ENCODE measurements around the gene EPHA8.

Gene EPHA8

DNA sequence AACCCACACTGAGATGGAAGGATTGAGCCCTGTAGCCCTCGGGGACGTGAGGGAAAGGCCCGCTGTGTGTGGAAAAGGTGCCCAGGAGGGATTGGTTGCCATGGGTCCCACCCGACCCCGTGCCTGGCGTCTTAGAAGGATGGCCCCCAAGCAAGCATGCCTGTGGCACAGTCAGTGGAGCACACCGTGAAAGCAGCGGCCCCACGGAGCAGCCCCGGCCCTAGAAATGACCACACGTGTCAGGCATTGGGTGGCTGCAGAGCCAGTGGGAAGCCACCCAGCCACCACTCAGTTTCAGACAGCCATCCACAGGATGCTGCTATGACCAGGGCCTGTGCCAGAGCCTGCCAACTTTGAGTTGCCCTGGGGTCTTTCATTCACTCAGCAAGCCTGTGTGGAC, 13.3 kb upstream of the EPHA8 start:
- TF ChIP-seq, protein P1, sequence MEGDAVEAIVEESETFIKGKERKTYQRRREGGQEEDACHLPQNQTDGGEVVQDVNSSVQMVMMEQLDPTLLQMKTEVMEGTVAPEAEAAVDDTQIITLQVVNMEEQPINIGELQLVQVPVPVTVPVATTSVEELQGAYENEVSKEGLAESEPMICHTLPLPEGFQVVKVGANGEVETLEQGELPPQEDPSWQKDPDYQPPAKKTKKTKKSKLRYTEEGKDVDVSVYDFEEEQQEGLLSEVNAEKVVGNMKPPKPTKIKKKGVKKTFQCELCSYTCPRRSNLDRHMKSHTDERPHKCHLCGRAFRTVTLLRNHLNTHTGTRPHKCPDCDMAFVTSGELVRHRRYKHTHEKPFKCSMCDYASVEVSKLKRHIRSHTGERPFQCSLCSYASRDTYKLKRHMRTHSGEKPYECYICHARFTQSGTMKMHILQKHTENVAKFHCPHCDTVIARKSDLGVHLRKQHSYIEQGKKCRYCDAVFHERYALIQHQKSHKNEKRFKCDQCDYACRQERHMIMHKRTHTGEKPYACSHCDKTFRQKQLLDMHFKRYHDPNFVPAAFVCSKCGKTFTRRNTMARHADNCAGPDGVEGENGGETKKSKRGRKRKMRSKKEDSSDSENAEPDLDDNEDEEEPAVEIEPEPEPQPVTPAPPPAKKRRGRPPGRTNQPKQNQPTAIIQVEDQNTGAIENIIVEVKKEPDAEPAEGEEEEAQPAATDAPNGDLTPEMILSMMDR (IDR thresholded peaks at IDR 0.05; ENCODE audit: low read depth, low read length) = no peak
- in situ Hi-C loops (cut with HindIII; ENCODE audit: low sequenced_read_pairs) = no loop called here
- no peak for DNase-seq (ENCODE audit: low read depth, low spot score)

DNA sequence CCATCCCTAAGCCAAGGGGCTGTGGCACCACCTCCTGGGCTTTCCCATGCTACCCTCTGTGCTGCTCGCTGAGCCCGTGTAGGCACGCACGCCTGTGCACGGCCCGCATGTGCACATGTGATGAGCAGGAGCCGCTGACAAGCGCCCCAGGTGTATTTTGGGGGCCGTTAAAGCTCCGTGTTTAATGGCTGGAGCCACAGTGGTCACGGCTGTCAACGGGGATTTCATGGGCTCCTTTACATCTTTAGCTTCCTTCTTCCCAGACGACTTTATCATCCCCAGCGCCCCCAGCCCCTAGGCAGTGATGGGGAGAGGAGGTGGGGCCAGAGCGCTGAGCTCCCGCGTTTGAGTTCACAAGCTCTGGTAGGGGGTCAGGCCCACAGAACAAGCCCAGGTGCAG, 11.7 kb upstream of the EPHA8 start:
- in situ Hi-C loops (cut with HindIII; ENCODE audit: low sequenced_read_pairs) = no loop called here
- TF ChIP-seq, protein P1 (IDR thresholded peaks at IDR 0.05; ENCODE audit: low read depth, low read length) = no peak
- no peak for DNase-seq (ENCODE audit: low read depth, low spot score)

More for the DNA sequence above, 13.3 kb upstream of the EPHA8 start:
- no peak overlapping the region for H3K4me3 ChIP-seq (ENCODE audit: low read depth, low read length)

DNA sequence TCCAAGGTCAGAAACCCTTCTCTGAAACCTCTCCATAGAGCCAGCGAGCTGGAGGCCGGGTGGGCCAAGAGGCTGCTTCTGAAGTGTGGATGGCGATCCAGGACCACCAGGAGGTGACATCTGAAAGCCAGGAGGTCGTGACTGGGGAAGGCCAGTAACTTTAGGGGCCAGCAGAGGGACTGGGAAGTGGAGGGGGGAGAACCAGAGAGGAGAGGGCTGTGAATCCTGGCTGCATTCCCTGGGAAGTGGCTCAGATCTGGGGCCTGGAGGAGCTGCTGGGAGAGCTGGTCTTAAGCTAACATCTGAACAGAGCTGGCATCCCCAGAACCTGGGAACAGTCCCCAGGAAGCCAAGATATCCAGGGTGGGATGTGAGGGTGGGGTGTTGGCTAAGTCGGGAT, 11.3 kb upstream of the EPHA8 start:
- TF ChIP-seq, protein P1 (IDR thresholded peaks at IDR 0.05; ENCODE audit: low read depth, low read length) = no peak
- no peak overlapping the region for H3K4me3 ChIP-seq (ENCODE audit: low read depth, low read length)
- DNase-seq (ENCODE audit: low read depth, low spot score) = no peak
- in situ Hi-C loops (cut with HindIII; ENCODE audit: low sequenced_read_pairs) = no loop called here

More for the DNA sequence above, 11.7 kb upstream of the EPHA8 start:
- H3K4me3 ChIP-seq (ENCODE audit: low read depth, low read length) = no peak overlapping the region

DNA sequence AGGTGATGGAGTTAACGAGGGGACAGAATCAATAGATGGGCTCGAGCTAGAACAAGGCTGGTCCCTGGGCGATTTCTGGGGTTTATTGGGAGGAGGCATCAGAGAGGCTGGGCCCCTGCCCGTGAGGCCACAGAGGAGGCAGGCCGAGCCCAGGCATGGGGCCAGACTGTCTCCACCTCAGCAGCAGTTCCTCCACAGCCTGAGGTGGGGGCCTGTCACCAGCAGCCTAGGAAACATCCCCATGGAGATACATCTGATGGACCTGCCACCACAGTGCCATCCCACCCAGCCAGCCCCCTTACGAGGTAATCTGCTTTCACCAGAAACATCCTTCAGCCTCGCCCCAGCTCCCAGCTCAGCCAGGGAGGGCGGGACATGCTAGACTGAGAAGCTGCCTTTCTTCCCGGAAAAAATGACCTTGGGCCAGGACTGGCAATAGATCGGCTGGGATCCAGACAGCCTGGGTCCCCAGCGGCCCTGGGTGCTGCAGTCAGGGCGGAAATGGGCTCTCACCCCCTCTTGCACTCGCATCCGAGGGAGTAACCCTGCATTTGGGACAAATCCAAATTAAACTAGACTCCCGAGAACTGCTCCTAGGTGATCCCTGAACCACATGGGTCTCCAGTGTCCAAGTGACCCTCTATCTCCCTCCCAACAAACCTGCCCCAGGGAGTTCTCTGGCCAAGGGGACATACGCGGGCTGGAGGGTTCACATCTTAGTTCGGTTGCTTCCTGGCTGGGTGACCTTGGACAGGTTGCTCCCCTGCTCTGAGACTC, 10.0 kb upstream of the EPHA8 start:
- no peak for DNase-seq (ENCODE audit: low read depth, low spot score)
- in situ Hi-C loops (cut with HindIII; ENCODE audit: low sequenced_read_pairs) = no loop called here
- no peak overlapping the region for H3K4me3 ChIP-seq (ENCODE audit: low read depth, low read length)
- TF ChIP-seq, protein P1 (IDR thresholded peaks at IDR 0.05; ENCODE audit: low read depth, low read length) = no peak

DNA sequence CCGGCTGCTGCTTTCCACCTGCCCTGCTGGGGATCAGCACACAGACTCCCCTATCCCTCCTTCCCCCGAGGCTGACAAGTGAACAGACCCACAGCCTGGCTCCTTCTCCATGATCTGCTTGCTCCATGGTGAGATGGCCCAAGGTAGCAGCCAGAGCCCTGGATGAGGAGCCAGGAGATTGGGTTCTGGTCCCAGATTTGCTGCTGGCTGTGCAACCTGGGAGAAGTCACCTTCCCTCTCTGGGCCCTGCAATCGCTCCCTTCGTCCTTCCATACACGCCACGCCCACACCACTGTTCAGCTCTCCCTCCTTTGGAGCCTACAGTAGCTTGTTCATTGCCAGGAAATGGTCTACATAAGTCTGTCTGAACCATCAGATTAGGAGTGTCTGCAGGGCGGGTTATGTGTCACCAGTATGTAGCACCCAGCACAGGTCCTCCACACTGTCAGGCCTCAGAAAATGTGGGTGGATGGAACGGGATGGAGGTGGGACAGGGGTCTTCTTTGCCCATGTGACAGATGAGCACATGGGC, 9.2 kb upstream of the EPHA8 start:
- TF ChIP-seq, protein P1 (IDR thresholded peaks at IDR 0.05; ENCODE audit: low read depth, low read length) = no peak
- in situ Hi-C loops (cut with HindIII; ENCODE audit: low sequenced_read_pairs) = no loop called here
- DNase-seq (ENCODE audit: low read depth, low spot score) = no peak
- H3K4me3 ChIP-seq (ENCODE audit: low read depth, low read length) = no peak overlapping the region

- no peak for DNase-seq (ENCODE audit: low read depth, low spot score)
- in situ Hi-C loops (cut with HindIII; ENCODE audit: low sequenced_read_pairs) = no loop called here
- H3K4me3 ChIP-seq (ENCODE audit: low read depth, low read length) = no peak overlapping the region
- TF ChIP-seq, protein P1 (IDR thresholded peaks at IDR 0.05; ENCODE audit: low read depth, low read length) = no peak
Observed at GRCh38 chr1:22555371-22555656, 8.0 kb upstream of the EPHA8 start.

Data from astrocyte of the spinal cord (primary cell).